ENCODE data around the gene HCFC2.

Gene HCFC2

DNA sequence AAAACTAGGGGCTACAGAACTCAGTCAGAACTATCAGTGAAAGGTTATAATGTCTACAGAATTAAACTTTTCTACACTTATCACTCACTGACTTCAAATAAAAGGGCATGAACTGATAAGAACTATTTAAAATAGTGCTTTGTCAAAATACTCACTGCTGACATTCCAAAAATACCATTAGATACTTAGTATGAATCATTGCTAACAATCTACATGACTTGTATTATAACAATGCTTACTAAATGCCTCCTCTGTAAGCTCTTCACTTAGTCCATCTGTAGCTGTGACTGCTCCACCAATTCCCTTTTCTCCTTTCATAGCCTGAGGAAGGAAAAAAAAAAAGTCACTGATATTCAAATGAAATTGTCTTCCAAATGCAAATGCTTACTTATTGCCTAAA lies 56.7 kb downstream of the HCFC2 start:
- DNase-seq (ENCODE audit: low spot score), result peak; percentile 12

DNA sequence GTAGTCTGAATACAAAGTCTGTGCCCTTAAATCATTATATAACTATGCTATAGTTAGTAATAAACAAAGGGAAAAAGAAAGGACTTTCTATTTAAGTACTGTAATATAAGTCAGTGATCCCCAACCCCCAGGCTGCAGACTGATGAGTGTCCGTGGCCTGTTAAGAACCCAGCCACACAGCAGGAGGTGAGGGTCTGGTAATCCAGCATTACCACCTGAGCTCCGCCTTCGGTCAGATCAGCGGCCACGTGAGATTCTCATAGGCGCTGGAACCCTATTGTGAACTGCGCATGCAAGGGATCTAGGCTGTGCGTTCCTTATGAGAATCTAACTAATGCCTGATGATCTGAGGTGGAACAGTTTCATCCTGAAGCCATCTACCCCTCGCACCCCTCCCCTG lies 58.0 kb downstream of the HCFC2 start:
- no peak for DNase-seq (ENCODE audit: low spot score)

DNA sequence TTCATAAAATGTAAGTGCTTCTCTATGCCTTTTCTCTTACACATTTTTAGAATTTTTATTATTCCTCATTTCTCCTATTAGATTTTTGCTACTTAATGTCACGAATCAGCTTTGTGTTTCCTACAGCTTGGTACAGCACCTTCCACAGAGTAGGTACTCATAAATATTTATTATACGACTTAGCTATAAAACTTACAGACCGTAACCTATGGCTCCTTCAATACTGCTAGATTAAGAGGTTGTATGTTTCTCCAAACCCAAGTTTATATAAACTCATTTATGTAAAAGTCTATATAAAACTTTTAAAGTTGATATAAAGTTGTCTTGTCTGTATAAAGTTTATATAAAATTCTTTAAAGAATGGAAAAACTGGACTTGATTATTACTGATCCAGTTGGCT lies 62.2 kb downstream of the HCFC2 start:
- DNase-seq (ENCODE audit: low spot score), result no peak

DNA sequence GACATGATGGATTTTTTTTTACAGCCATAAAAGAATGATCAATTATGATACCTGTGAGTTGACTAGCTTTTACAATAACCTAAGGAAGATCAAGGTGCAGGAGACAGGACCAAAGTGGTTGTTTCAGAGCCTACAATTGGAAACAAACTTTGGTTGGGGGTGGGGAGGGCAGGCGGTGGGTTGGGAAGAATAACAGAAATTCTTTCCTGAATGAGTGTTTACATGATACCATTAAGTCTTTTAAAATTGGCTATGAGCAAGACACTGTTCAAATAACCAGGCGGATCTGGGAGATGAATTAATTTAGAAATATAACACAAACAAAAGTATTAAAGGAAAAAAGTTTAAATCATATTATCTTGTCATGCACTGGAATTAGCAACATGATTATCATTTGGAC lies 66.4 kb downstream of the HCFC2 start:
- DNase-seq (ENCODE audit: low spot score), result no peak

DNA sequence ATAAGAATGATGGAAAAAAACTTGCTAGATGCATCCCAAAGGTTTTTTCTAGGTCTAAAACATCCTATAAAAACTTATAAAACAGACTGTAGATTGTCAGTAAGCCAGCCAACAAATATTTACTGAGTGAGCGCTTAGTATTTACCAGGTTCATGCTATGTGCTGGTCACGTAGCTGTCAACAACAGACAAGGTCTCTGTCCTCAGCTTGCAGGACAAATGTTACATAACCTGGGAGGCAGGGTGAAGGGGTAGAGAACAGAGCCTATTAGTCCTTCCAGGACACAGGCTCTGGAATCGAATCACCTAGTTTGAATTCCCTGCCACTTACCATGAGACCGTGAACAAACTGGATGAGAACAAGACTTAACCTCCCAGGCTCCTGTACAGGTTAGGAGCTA lies 67.3 kb downstream of the HCFC2 start:
- no peak for DNase-seq (ENCODE audit: low spot score)

DNA sequence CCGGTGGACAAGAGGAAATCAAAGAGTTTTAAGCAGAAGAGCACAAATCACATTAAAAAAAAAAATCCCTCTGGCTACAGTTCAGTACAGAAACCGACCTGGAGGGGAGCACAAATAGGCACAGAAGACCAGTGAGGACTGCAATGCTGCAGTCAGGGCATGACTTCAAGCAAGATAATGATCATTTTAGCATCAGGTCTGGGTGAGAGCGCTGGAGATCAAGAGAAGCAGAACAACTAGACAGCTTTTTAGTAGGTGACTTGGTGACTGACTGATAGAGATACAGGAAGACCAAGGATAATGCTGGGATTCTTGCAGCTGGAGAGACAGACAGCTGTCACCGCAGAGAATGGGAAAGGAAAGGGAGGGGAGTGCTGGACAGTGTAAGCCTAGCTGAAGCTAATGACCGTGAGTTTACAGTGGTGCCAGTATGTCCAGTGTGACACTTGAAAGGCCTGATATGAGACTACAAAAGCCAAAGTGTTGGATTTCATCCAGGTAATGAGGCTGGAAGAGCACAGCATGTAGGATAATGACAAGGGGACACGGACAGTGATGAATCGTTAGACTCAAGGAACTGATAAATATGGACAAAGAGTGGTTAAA lies 68.1 kb downstream of the HCFC2 start:
- peak; percentile 13 for DNase-seq (ENCODE audit: low spot score)

DNA sequence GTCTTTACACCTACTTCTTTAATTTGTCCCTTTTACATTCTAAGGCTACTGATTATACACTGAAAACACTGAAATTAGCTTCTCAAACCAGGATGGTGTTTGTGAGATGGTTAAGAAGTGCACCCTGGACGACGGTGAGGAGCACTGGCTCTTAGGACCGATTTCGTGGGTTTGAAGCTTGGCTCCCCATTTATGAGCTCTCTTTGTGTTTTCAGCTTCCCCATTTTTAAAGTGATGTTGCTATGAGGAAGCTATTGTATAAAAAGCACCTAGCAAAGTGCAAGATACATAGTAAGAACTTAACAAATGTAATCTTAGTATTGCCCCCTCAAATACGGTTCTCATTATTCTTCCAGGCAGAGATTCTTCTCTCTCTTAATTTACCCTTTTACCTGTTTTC lies 69.0 kb downstream of the HCFC2 start:
- DNase-seq (ENCODE audit: low spot score), result no peak

DNA sequence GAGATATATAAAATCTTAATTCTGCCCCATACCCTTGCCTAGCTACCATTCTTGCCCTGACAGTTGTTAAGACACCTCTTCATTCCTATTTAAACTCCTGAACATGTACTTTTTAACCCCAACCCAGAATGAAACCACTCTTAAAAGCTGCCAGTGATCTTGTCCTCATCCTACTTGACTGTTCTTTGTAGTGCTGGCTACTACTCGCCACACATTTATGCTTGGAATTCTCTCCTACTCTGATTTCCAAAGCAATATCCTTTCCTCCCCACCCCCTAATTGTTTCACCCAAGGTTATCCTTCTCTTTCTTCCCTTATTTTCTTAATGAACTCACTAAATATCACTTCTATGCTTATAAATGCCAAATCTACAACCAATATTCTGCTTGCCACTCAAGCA lies 69.5 kb downstream of the HCFC2 start:
- DNase-seq (ENCODE audit: low spot score), result no peak

DNA sequence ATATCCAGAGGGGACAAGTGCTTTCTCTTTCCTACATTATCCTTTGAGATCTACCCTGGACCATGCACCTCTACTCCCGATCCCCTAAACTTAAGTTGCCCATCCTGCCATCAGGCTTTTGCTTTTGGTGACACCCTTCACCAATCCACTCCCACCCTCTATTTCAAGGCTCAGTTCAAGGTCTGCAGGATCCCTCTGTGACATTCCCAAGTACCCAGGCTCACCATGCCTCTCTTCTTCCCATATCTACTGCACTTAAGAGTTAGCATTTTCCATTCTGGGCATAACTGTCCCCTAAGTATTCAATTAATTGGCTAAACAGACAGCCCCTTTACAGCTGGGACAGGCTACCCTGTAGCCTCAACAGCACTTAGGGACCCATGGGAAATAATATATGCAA lies 70.6 kb downstream of the HCFC2 start:
- DNase-seq (ENCODE audit: low spot score), result no peak

DNA sequence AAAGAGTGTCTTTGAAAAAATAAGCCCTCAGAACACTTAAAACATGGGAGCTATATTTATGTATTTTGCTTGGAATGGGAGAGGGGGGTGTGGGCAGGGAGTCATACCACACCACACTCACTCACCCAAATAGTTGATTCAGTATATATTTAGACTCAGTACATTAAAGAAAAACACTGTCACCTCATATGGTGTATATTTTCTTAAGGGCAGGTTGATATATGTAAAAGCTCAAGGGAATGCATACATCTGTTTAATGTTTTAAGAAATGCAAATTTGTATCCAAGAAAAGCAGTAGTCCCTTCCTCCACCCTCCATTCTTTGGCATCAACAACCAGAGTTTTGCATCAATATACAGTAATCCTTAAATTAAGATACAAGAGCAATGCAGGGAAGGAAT lies 72.2 kb downstream of the HCFC2 start:
- no peak for DNase-seq (ENCODE audit: low spot score)

DNA sequence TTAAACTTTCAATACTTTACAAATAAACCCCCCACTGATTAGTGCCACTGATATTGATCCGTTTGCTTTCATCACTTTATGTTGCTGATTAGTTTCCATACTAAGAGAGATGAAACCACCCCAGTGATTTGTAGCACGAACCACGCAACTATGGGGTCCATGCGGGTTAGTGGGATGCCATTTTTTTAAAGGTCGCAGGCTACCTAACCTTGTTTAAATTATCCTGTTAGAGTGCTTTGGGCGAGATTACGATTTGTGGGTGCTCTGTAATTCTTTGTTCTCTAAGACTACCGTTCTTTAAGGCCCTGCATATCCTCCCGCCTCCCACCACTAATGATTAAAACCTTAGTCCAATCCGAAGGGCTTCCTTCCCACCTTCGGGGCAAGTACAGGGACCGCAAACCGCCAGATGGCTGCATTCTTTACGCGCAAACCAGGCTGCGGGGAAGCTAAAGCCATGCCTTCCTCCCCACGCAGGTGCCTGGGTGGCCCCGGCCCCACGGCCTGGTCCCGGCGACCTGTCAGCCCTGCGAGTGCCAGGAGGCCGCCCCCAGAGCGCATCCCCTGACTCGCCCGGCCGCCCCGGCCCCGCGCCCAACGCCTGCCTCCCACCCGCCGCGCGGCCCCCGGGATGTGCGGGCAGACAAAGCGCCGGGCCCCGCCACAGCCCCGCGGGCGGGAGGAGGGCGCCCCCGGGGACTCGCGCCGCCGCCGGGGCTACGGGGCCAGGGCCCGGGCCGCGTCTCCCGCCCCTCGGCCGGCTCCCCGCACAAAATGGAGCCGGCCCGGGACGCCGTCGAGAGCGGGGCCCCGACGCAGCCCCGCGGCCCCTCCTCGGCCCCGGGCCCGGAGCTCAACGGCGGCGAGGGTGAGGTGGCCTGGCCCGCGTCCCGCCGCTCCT lies 72.9 kb downstream of the HCFC2 start:
- DNase-seq (ENCODE audit: low spot score), result peak; percentile 26

DNA sequence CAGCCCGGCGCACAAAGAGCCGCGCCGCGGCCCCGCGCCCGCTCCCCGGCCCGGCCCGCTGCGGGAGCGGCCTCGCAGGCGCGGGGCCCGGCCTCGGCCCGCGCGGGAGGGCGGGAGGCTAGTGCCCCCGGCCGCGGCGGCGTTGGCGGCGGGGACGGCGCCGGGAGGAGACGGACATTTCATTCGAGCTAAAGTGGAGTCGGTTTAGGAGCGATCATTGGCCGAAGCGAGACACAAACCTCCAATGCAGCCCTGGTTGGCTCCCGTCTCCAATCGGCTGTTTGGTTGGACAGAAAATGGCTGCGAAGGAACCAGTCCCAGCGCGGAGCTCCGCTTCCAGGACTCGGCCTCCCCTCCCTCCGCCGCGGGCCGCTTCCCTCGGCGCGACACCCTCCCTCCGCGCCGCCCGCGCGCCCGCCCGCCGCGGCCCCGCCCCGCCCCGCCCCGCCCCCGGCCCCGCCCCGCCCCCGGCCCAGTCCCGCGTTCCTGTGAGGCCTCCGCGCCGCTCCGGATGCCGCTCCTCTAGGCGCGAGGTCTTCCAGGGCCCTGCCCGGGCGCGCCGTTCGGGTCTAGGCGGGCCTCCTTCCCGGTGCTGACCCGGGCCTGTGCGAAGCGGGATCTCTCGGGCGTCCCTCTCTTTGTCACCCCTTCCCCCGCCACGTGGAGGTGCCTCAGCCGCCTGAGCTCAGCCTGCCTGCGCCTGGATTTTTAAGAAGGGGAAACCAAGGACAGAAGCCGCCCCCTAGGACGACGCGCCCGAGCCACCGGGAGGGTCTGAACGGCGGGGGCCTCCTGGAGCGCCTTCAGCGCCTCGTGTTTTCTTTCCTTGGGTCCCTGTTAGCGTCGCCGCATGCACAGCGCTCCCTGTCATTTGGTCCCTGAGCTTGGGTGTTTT lies 73.8 kb downstream of the HCFC2 start, which contains the start of gene NFYB:
TSS of gene NFYB (minus strand) at position 309 of the 895 bp plus-strand sequence. CDS start 2,757 bp downstream, outside the sequence.
- peak; percentile 98 for DNase-seq (ENCODE audit: low spot score)

DNA sequence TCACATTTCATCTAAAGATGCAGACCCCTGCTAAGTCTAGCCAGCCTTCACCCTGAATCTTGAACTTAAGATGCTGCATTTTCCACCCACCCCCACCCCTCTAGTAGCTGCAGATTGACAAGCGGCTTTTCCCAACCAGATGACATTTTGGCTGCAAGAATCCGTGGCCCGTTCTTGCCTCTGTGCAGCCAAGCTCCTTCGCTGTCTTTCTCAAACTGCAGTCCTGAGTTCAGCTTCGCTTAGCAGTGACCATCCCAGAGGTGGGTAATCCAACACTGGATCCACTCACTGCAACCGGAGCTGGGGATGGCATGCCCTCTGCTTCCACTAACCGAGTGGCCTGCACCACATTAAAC lies 74.4 kb downstream of the HCFC2 start:
- DNase-seq (ENCODE audit: low spot score), result peak; percentile 39

DNA sequence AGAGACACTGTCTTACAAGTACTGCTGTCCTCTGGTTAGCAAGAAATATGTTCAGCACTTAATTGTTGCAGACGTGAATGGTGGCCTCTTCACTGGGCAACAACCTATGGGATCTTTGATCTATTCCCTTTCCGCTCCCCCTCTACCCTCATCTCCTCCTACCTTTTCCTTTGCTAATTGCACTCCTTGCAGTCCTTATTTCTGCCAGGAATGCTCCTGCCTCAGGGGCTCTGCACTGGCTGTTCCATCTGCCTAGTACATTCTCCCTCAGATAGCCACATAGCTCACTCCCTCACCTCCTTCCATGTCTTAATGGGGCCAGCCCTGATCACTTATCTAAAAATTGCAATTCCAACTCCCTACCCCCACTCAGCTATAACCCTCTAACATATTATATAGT lies 78.2 kb downstream of the HCFC2 start:
- no peak for DNase-seq (ENCODE audit: low spot score)

DNA sequence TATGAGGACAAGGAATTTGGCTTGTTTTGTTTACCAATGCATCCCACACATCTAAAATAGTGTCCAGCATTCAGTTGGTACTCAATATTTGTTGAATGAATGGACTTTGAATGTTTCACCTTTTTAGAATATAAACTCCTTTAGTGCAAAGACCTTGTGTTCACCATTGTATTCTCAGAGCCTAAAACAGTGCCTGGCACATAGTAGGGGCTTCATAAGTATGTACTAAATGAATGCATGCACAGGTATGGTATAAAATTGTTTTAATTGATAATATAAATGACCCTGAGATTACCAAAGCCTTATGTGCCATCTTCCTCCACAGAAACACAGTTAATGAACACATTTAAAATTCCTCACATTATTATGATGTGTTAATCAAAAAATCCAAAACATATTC lies 78.7 kb downstream of the HCFC2 start:
- DNase-seq (ENCODE audit: low spot score), result no peak

DNA sequence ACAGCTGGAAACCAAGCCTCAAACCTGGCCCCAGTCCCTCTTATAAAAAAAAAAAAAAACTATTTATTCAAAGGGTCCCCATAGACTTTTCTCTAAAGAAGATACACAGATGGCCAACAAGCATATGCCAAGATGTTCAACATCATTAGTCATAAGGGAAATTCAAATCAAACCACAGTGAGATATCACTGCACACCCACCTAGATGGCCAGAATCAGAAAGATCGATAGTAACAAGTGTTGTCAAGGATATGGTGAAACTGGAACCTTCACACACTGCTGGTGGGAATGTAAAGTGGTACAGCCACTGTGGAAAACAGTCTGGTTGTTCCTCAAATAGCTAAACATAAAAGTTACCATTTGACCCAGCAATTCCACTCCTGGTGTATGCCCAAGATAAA lies 79.6 kb downstream of the HCFC2 start:
- DNase-seq (ENCODE audit: low spot score), result no peak

DNA sequence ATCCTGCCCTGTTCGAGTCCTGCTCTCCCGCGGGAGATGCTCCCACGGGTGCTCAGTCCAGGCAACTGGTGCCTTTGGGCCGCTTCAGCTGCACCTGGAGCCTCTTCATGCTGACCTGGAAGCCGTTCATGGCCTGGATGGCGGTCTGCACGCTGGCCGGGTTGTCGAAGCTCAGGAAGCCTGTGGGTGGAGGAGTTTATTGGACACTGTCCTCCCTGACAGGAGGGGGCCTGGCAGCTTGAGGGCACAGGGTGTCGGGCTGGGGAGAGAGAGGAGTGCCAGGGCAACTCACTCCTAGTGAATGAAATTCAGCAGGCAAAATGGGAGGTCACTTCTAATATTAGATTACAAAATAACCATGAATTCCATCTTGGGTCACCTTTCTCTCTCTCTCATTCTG lies 83.0 kb downstream of the HCFC2 start:
- no peak for DNase-seq (ENCODE audit: low spot score)

DNA sequence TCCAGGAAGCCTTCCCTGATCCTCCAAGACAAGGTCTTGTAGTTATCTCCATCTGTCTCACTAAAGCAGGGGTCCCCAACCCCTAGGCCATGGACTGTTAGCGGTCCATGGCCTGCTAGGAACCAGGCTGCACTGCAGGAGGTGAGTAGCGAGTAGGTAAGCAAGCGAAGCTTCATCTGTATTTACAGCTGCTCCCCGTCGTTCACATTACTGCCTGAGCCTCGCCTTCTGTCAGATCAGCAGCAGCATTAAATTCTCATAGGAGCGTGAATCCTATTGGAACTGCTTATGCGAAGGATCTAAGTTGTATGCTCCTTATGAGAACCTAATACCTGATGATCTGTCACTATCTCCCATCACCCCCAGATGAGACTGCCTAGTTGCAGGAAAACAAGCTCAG lies 86.1 kb downstream of the HCFC2 start:
- no peak for DNase-seq (ENCODE audit: low spot score)

DNA sequence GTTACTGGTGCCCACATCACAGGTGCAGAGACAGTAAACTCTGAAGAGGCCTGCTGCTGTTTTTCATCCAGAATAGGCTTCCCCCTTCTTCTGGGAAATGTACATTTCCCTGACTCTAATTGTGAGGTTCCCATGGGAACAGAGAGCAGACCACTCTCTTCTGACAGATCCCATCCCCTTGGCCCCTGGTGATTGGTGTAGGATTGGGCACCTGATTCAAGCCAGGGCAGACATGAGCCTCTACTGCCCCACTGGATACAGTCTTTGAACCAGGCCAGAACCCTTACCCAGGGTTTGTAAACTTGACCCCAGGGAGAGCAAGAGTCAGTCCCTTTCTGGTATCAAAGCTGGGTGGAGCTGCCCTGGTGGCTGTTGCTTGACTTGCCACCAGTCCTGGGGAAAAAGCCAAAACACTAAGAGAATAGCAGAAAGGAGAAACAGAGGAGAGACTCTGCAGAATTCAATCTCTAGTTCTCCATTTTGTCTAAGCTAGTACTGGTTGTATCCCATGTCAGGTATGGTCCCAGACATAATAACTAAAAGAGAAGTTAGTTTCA lies 88.4 kb downstream of the HCFC2 start:
- no peak for DNase-seq (ENCODE audit: low spot score)

DNA sequence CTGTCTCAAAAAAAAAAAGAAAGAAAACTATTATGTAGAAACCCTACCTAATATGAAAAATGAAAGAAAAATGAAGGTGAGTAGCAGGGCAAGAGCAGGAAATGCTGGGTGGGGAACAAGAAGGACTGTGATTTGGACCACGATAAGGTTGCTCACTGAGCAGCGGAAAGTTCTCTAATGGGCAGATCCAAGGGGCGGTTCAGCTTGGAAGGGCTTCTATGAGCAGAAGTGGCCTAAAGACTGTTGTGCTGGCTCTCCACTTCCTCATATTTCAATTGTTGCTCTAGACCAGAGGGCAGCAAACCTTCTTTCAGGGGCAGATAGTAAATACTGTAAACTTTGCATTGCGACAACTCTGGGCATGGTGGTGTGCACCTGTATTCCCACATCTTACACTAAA lies 90.0 kb downstream of the HCFC2 start:
- DNase-seq (ENCODE audit: low spot score), result no peak

DNA sequence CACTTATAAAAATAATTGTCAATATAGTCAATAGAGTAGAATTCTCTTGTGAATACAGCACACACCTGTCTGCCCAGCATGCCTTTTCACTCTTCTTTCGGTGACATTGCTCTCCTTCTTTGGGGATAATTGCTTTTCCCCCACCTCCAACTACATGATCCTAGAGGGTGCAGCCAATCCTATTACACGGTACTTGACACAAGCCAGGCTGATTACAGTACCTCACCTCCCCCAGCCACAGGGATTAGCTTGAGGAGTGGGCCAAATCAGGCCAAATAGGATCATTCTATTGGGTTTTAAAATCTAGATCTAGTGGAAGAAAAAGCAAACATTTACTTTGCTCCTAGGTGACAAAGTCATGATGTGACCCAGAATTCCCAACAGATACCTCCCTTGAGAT lies 90.5 kb downstream of the HCFC2 start:
- DNase-seq (ENCODE audit: low spot score), result no peak

Data from putamen (tissue), 1 donor.